Panc1 (cell line): Measurements from ENCODE around the gene CDH6. TPM values are rescaled to one million over a fixed set of nuclear protein-coding genes. Genes with fewer than 3 reads are reported as not detected.

Experiments used
- ATAC-seq: fragments of 200-7000 bp; cut with Tn5 transposase; 2 replicates; pipeline ENCODE4 v1.9.1; 2020; ENCODE audit warnings: mild to moderate bottlenecking, moderate library complexity
- BruUV-seq: library from RNA; stranded (reverse); fragments of 400-500 nt; replicated peaks from 2 replicates; lab custom pipeline; 2021; lab: Mats Ljungman, UMichigan
- CTCF ChIA-PET: fragments of 300-600 bp; sonication (Branson Sonifier 250); formaldehyde crosslinking; loops from one replicate; lab custom pipeline; 2022; ENCODE audit warnings: antibody characterized with exemption; lab: Charles Lee
- POLR2A ChIA-PET: fragments of 300-600 bp; sonication (Branson Sonifier 250); formaldehyde crosslinking; loops from one replicate; lab custom pipeline; 2022; ENCODE audit warnings: antibody characterized with exemption; lab: Charles Lee
- DNase-seq: peaks from one replicate; pipeline ENCODE4 v3.0.0-alpha.2; 2010; ENCODE audit warnings: low read depth, low spot score
- H3K27ac ChIP-seq: 2 replicates; pipeline ENCODE4 v1.5.1; 2011; ENCODE audit warnings: mild to moderate bottlenecking, low read length, inconsistent platforms
- H3K27me3 ChIP-seq: fragments of 200-500 bp; sonication (Bioruptor generic); 2 replicates; pipeline ENCODE4 v1.6.0; 2014; ENCODE audit warnings: low read length, inconsistent platforms; ENCODE audit not compliant: control insufficient read depth, insufficient read depth
- H3K36me3 ChIP-seq: fragments of 200-500 bp; sonication (Bioruptor generic); 2 replicates; pipeline ENCODE4 v1.5.1; 2014; ENCODE audit warnings: inconsistent platforms, mild to moderate bottlenecking, low read length, moderate library complexity; ENCODE audit not compliant: control insufficient read depth, insufficient read depth
- H3K4me1 ChIP-seq: 2 replicates; pipeline ENCODE4 v1.5.1; 2011; ENCODE audit warnings: inconsistent platforms, mild to moderate bottlenecking, low read length, moderate library complexity; ENCODE audit not compliant: control insufficient read depth, insufficient read depth
- H3K4me3 ChIP-seq, 2 experiments: 2 replicates each; pipeline ENCODE4 v1.5.1; 2011 to 2012; ENCODE audit warnings: low read depth in 2 of 2, low read length in 2 of 2, mild to moderate bottlenecking in 2 of 2, inconsistent platforms in 1 of 2, moderate library complexity in 1 of 2
- H3K9me3 ChIP-seq: fragments of 200-500 bp; sonication (Bioruptor generic); 2 replicates; pipeline ENCODE4 v1.5.1; 2014; ENCODE audit warnings: low read depth, mild to moderate bottlenecking, inconsistent platforms, low read length, moderate library complexity; ENCODE audit not compliant: control insufficient read depth, insufficient read depth
- CTCF ChIP-seq: fragments of 450-650 bp; IDR thresholded peaks from 2 replicates; pipeline ENCODE4 v1.5.1; 2017; ENCODE audit warnings: mild to moderate bottlenecking
- POLR2AphosphoS5 ChIP-seq: IDR thresholded peaks from 2 replicates; pipeline ENCODE4 v1.6.1; 2012; ENCODE audit warnings: mild to moderate bottlenecking, low read depth, low read length, moderate library complexity
- SIN3A ChIP-seq: IDR thresholded peaks from 2 replicates; pipeline ENCODE4 v1.6.1; 2012; ENCODE audit warnings: low read depth, mild to moderate bottlenecking, low read length, moderate library complexity, borderline replicate concordance; ENCODE audit not compliant: insufficient read depth
- TCF7L2 ChIP-seq: IDR thresholded peaks from 2 replicates; pipeline ENCODE4 v1.6.1; 2011; ENCODE audit warnings: mild to moderate bottlenecking, low read depth, low read length, inconsistent platforms
- in situ Hi-C: cut with HindIII; loops from 2 replicates; pipeline ENCODE4 v1.10.0; 2016; ENCODE audit warnings: low sequenced_read_pairs, low pct_unique_long_range_greater_than_20kb
- intact Hi-C: fragments of 100-400 bp; cut with micrococcal nuclease; formaldehyde crosslinking; loops from one replicate; pipeline ENCODE4 v1.10.0; 2022; ENCODE audit not compliant: unreplicated experiment
- total RNA-seq: library from RNA; stranded (reverse); gene quantifications from one replicate; pipeline ENCODE4 v1.2.1, GENCODE V29; 2021; ENCODE audit not compliant: unreplicated experiment
- TF ChIP-seq, protein P1 (sequence below), 2 experiments: IDR thresholded peaks; 2 replicates each; pipeline ENCODE4 v1.6.1; 2011 to 2012; ENCODE audit warnings: low read depth in 2 of 2, control low read depth in 1 of 2, low read length in 1 of 2, mild to moderate bottlenecking in 1 of 2, moderate library complexity in 1 of 2; ENCODE audit not compliant: insufficient read depth in 1 of 2

CDH6 gene
- total RNA-seq, 1 experiment from 2014 or later, result 0.36 TPM

DNA sequence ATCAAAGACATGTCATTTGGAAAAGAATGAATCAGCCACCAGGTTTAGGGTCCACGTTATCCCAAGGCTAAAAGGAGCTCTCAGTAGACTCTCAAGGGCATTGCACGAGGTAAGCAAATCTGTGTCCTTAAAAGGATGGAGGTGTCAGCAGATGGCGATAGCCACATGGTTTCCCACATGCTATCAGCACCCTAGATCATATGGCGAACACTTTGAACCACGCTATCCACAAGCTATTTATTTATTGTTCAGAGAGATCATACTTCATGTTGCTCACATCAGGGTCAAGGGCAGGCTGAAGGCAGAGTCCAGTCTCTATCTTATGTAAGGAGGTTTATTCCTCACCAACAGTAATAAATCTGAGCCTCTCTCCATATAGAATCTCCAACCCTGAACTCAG is 43.7 kb downstream of the CDH6 start:
- DNase-seq (no peak), ATAC-seq (peak; percentile 63; the same call in 1 of the 2 replicates)
- H3K4me1 ChIP-seq, result no peaks in the 10 kb centered on the region
- no TSS peak for BruUV-seq
- ChIA-PET CTCF (interaction anchor here (0.6 kb wide), 1 partner anchor 34 kb away, joined by 4 read pairs; no protein-coding TSS in a partner anchor), POLR2A (no interaction called here)
- in situ Hi-C loops, result no loop called here
- H3K27ac ChIP-seq, result no peak overlapping the region
- no peaks in the 10 kb centered on the region for H3K27me3 ChIP-seq
- TF ChIP-seq POLR2AphosphoS5 (no peak), CTCF (peak; percentile 40)
- no peak overlapping the region for H3K4me3 ChIP-seq
- no peaks in the 10 kb centered on the region for H3K36me3 ChIP-seq
- H3K9me3 ChIP-seq, result no peaks in the 10 kb centered on the region
- intact Hi-C loops, result no loop called here

DNA sequence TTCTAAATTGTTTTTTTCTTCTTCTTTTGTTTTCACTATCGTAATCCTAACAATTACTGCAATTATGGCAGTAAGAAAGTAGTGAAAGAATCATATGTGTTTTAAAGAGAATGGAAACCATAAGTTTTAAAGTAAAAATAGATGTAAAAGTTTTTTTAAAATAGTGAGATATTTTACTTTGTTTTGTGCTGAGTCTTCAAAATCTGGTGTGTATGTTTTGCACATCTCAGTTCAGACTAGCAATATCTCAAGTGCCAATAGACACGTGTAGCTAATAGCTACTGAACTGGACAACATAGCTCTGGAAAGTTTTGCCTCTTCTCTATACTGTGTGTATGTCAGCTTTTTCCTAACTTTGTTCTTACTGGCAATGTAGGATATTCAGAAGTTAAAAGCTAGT is 45.0 kb downstream of the CDH6 start:
- in situ Hi-C loops, result no loop called here
- no peaks in the 10 kb centered on the region for H3K36me3 ChIP-seq
- DNase-seq (no peak), ATAC-seq (no peak)
- no peaks in the 10 kb centered on the region for H3K9me3 ChIP-seq
- BruUV-seq, result no TSS peak
- ChIA-PET POLR2A (no interaction called here), CTCF (no interaction called here)
- intact Hi-C loops, result no loop called here
- no peaks in the 10 kb centered on the region for H3K27me3 ChIP-seq
- no peak overlapping the region for H3K27ac ChIP-seq
- H3K4me1 ChIP-seq, result no peaks in the 10 kb centered on the region
- TF ChIP-seq SIN3A (no peak), CTCF (no peak), TCF7L2 (no peak), POLR2AphosphoS5 (no peak)
- TF ChIP-seq, protein P1, sequence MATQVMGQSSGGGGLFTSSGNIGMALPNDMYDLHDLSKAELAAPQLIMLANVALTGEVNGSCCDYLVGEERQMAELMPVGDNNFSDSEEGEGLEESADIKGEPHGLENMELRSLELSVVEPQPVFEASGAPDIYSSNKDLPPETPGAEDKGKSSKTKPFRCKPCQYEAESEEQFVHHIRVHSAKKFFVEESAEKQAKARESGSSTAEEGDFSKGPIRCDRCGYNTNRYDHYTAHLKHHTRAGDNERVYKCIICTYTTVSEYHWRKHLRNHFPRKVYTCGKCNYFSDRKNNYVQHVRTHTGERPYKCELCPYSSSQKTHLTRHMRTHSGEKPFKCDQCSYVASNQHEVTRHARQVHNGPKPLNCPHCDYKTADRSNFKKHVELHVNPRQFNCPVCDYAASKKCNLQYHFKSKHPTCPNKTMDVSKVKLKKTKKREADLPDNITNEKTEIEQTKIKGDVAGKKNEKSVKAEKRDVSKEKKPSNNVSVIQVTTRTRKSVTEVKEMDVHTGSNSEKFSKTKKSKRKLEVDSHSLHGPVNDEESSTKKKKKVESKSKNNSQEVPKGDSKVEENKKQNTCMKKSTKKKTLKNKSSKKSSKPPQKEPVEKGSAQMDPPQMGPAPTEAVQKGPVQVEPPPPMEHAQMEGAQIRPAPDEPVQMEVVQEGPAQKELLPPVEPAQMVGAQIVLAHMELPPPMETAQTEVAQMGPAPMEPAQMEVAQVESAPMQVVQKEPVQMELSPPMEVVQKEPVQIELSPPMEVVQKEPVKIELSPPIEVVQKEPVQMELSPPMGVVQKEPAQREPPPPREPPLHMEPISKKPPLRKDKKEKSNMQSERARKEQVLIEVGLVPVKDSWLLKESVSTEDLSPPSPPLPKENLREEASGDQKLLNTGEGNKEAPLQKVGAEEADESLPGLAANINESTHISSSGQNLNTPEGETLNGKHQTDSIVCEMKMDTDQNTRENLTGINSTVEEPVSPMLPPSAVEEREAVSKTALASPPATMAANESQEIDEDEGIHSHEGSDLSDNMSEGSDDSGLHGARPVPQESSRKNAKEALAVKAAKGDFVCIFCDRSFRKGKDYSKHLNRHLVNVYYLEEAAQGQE (IDR thresholded peaks at IDR 0.05; ENCODE audit: insufficient read depth in 1 of 2, low read depth in 2 of 2, low read length in 1 of 2), result no peak
- H3K4me3 ChIP-seq, result no peak overlapping the region
